Activated CD4-positive, CD25-positive, alpha-beta regulatory T cell (primary cell): ENCODE measurements around the gene CRMP1.

Source experiments
- DNase-seq, 4 experiments: peaks; one replicate each; lab custom pipeline; 2025; lab: John Stamatoyannopoulos, UW

The CRMP1 gene

GRCh38 chr4:5893004-5893580 is at the start of gene CRMP1:
Gene CRMP1, minus strand, starts transcription at chr4:5893086. Its CDS starts 117 bp downstream, at chr4:5892969.
- DNase-seq, result no peak

DNA sequence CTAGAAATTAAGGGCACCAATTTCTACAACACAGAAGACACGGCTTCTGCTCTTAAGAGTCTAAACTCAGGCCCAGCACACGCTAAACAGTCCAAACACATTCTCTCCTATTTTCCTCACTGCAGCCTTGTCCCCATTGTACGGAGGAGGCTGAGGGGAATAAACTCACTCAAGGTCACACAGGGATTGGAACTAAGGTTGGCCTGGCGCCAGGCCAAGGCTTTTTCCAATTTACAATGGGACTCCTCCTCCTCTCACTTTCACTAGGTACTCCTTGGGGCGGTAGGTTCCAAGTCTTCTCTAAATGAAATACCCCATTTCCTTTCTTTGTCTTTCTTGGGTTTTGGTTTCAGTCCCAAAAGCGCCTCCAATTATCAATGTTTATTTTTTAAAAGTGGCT is 48.7 kb upstream of the CRMP1 start:
- no peak for DNase-seq

DNA sequence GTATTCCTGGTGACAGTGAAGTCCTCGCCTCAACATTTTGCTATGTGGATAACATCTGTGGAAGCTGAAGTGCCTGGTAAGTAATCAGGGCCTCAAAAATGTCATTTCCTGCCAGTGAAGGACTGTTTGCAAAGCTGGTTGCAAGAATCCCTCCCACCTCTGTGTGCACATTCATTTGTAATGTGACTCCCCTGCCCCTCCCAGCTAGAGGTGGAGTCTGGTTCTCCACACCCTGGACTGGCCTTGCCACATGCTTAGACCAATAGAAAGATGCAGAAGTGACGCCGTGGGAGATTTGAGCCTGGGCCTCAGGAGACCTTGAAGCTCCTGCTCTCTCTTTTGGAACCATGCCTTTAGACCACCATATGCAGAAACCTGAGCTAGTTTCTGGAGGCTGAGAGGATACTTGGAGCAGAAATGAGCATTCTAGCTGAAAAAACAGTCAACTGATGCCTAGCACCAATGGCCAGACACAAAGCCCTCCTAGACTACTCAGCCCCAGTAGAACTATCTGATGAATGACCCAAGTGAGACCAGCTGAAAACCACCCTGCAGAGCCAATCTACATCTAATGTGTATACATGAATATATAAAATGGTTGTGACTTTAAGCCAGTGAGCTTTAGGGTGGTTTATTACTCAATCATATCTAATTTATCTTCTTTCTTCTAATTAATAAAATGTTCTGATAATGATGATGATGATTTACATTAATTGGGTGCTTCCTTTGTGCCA is 47.8 kb upstream of the CRMP1 start:
- DNase-seq, result no peak

DNA sequence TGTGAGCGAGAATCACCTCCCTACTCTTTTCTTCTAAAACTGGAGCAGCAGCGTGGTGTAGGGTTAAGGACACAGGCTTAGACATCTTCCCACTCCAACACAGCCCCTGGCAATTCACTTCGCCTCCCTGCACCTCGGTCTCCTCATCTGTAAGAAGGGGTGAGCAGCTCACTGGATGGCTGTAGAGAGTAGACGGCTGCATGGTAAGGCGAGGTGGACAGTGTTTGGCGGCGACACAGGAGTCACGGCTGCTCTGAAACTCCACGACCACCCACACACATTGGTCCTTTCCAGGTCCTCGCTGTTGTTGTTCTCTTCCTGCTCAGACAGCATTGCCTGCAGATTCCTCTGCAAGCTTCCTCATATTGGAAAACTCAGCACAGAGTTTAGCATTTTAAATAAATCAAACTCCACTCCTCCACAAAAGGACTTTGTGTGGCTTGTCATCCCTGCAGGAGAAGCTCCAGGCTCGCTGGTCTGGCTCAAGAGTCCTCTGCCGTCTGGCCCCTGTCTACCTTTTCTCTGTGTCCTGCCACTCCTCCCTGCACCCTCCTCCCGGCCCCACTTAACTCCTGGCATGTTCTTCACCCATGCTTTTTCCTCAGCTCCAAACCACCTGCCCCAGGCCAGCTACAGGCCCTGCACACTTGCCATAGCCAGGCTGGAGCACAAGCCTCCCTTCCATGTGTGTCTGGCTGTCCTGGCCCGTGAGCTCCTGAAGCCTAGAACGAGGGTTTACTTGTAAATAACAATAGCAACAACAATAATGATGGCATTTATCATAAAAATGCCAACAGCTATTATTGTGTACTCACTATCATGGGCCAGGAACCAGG is 41.3 kb upstream of the CRMP1 start:
- DNase-seq, result no peak

DNA sequence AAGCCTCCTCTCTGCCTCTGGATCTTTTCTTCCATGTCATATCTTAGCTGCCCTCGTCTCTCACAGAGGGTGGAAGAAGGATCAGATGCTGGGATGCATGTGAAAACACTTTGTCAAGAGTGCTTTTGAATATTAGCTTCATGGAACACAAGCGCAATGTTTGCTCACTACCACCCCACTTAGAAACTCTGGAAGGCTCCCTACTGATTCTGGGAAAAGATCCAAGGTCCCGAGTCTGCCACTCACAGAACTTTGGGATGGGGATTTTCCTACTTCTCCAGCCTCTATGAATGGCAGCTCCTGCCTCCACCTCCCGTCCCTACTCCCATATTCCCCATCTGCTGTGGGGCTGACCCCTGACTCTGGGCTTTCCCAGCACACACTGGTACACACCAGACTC is 40.2 kb upstream of the CRMP1 start:
- DNase-seq, result no peak

GRCh38 chr4:5932035-5932568 is 39.2 kb upstream of the CRMP1 start:
- no peak for DNase-seq

DNA sequence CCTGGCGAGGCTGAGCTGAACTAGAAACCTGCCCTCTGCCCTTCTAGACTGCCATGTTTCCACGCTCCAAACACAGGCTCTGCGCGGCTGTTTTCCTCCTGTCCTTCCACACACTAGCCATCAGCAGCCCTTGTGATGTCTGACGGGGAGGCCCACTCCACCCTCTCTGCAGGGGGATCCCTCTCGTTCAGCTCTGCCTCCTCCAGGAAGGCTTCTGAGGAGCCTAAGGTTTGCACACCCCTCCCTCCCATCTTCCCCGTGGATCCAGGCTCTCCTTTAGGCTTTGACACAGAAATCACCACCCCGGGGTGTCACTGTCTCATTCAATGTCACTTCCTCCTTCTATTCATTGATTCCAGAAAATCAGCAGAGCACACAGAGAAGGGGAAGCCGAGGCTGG is 38.6 kb upstream of the CRMP1 start:
- DNase-seq, result no peak

DNA sequence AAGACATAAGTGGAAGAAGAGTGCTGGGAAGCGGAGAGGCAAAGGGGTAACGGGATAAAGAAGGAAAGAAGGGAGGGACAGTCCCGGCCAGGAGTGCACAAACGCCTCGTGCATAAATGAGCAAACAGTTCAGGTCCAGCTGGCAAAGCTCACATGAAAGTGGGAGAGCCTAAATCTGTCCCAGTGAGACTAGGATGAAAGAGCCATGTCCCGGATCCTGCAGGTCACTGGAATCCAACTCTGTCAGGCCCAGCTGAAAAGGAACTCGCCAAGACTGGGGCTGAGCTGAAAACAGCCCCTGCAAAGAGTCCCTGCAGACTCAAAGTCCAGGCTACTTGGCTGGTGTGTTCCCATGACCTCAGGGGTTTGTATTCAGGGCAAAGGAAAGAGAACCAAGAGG is 38.0 kb upstream of the CRMP1 start:
- no peak for DNase-seq

GRCh38 chr4:5930456-5930855 is 37.6 kb upstream of the CRMP1 start:
- DNase-seq, result no peak

DNA sequence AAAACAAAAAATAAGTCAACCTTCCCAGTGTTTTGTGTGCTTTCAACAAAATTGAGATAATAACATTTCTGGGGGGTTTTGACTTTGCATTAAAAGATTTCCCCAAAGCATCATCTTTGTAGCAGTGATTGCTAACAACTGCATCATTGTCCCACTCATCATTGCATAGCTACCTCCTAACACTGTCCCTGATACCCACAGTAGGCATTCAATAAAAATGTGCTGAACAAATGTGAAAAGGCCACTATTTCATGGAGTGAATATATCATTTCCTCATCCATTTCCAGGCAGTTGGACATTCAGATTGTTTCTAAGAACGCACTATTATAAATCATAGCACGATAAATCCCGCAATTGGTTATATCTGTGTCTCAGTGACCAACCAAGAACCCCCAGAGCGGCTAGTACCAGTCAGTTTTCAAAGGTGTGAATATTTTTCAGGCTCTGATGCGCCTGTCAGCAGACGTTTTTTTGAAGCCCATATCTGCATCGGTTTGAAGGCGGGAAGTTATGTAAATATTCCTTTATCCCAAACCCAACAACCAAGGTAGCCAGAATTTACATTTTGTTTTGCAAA is 36.0 kb upstream of the CRMP1 start:
- no peak for DNase-seq

DNA sequence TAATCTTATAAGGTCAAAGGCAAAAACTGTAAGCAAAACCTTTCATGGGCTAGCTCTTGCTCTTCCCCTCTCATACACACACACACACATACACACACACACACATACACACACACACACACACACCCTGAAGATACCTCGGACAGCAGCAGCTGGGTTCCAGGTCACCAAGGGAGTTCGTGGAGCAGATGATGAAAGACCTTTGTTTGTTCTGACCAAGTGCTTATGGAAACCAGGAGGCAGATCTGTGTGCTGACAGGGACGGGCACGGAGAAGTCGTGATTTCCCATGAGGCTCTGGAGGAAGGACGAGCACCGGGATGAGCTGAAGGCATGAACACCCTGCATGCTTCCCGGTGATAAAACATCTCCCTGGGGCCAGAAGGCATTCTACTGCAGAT is 35.4 kb upstream of the CRMP1 start:
- DNase-seq, result no peak

GRCh38 chr4:5927747-5928146 is 34.9 kb upstream of the CRMP1 start:
- DNase-seq, result no peak

DNA sequence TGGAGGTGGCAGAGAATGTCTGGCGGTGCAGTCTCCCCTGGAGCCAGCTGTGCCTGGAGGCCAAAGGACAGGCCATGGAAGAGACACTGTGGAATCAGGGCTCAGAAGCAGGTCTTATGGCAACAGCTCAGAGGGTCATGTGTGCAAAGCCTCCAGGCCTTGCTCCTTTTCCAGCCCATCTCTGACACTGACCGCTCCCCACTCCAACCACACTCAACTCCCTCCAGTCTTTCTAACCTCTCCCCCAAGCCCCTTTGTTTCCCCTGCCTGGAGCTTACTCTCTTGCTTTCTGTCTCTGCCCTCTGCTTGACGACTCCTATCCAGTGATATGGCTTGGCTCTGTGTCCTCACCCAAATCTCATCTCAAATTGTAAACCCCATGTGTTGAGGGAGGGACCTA is 34.2 kb upstream of the CRMP1 start:
- DNase-seq, result no peak

- no peak for DNase-seq
These were observed 33.7 kb upstream of the CRMP1 start for GRCh38 chr4:5926598-5926997.

DNA sequence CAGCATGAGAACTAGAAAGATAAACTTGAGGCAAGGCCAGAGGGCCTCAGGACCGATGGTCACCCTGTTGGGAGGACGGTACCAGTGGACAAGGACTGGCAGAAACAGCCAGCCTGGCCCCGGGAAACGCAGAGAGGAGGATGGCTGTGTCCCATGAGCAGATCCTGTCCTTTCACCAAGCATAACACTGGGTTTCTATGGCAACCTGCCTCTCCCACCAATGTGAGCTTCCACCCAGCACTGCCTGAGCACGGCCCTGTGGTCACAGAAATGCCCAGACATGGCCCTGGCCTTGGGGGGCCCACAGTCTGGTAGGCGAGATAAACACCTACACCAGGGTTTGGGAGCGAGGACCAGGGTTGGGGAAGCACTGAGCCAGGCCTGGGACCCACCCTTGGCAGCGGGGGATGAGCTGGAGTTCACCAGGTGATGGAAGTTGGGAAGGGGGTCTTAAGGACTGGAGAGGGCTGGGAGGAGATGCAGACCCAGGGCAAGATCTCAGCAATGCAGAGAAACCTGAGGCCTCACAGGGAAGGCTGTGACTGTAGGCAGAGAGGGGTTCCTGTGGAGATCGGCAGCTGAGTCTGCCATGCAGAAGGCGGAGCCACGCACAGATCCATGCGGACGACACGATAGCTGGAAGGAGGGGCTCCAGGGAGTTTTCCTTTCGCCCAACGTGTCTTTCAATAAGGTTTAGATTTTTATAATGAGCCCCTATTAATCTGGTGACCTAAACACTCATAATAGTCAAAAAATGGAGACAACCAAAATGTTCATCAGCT is 32.7 kb upstream of the CRMP1 start:
- no peak for DNase-seq

DNA sequence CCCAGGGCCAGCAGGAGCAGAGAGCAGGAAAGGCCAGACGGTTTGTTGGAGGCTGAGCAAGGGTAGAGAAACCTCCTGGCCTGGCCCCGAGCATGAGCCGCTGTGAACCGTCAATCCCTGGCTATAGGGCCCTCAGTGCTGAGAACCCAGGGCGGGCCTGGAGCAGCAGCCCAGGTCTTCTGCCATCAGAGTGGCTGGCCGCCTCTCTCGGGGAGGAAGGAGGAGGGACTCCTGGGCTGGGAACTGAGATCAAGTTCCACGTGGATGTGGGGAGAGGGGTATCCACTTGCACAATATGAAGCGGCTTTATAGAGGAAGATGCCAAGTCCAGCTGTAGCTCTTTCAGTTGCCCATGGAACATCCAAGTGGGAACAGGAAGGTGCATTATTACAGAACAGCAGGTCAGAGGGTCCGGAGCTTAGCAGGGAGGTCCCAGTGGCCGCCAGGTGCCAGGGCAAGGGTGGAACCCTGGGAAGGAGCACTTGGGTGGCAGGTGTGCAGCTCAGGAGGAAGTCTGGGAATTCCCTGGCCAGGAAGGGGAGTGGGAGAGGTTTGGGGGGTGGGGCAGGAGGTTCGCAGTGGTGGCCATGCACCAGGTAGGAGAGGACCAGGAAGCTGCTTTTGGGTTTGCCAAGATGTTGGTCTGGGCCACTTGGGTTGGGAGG is 31.7 kb upstream of the CRMP1 start:
- no peak for DNase-seq

DNA sequence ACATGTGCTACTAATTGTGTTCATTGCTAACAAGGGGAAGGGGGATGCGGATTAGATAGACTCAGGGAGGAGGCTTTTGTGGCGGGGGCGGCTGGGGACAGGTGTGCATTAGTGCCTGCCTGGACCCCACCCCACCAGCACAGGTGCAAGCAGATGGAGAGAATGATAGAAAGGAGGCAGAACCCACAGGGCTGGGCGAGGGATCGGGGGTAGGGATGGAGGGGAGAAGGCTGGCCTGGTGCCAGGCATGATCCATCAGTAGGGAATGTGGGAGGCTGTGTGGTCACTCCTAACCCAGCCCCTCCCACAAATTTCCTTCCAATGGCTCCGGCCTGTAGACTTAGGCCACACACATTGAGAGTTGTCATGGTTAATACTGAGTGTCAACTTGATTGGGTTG is 30.5 kb upstream of the CRMP1 start:
- DNase-seq, result no peak

DNA sequence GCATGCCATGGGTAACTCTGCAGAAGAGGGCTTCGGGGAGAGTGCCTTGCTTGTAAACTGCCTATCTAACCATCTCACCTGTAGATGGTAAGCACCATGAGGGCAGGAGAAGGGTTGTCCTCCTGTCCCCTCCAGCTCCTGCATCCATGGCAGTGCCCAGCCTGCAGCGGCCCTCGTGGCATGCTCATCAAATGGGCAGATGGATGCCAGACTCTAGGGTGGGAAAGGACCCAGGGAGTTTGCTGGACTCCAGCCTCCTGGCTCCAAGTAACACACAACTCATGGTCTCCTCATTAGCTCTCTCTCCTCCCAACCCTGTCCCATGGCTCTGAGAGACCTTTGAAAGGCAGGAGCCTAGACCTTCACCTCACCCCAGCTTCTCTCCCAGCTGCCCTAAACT is 29.7 kb upstream of the CRMP1 start:
- DNase-seq, result no peak

- DNase-seq, result no peak
These were observed 29.1 kb upstream of the CRMP1 start for GRCh38 chr4:5921981-5922380.

GRCh38 chr4:5921101-5921980 is 28.5 kb upstream of the CRMP1 start:
- no peak for DNase-seq
